Measurements from ENCODE around the gene TRAIP. TPM values are rescaled to one million over a fixed set of nuclear protein-coding genes. Genes with fewer than 3 reads are reported as not detected.
"Not testable (repeated sequence)": the region's sequence is repeated elsewhere in the genome, so short reads cannot be mapped to it uniquely, and the experiment has no call there.

Gene TRAIP
- polyA plus RNA-seq = 7.5 and 7.6 TPM in 2 replicates
- polyA minus RNA-seq = 2.7 and 3.7 TPM in 2 replicates

GRCh38 chr3:49856181-49857005, at the start of gene TRAIP:
Gene TRAIP (minus strand): TSS chr3:49856564. CDS start chr3:49856453, 111 bp downstream.
- TF ChIP-seq MXI1 (conservative IDR thresholded peaks at IDR 0.05; ENCODE audit: poor library complexity, severe bottlenecking) (peak; percentile 96), TAF1 (IDR thresholded peaks at IDR 0.05; ENCODE audit: low read depth) (peak; percentile 76), SMC3 (conservative IDR thresholded peaks at IDR 0.05; ENCODE audit: poor library complexity) (peak; percentile 63), EZH2 (IDR thresholded peaks at IDR 0.05; ENCODE audit: borderline replicate concordance, insufficient read depth, low read length, poor library complexity, severe bottlenecking) (no peak), RAD21 (conservative IDR thresholded peaks at IDR 0.05) (peak; percentile 60), POLR2AphosphoS5 (IDR thresholded peaks at IDR 0.05) (peak; percentile 91), REST (IDR thresholded peaks at IDR 0.05; ENCODE audit: borderline replicate concordance) (peak; percentile 51), EP300 (conservative IDR thresholded peaks at IDR 0.05; ENCODE audit: poor library complexity, severe bottlenecking) (peak; percentile 34), CTCF (IDR thresholded peaks at IDR 0.05; ENCODE audit: poor library complexity, severe bottlenecking) (peak; percentile 36)
- Histone ChIP-seq H3K9ac (ENCODE audit: low read length) (peak within 1 kb of the TSS; percentile 73), H3K27ac (ENCODE audit: low read length) (peak within 1 kb of the TSS; percentile 84)

GRCh38 chr3:49904448-49904847, 48.1 kb upstream of the TRAIP start:
- not testable (repeated sequence) for H3K79me2 ChIP-seq (replicated peaks; ENCODE audit: insufficient read depth, low read length); H3F3A ChIP-seq (ENCODE audit: insufficient read depth, low read length, poor library complexity, severe bottlenecking); H3K27me3 ChIP-seq (ENCODE audit: insufficient read depth, low read depth, low read length); H3K36me3 ChIP-seq (ENCODE audit: insufficient read depth, low read length); H3K9me2 ChIP-seq (ENCODE audit: insufficient read depth, low read length); H3K9ac ChIP-seq (ENCODE audit: low read length); H3K4me3 ChIP-seq (ENCODE audit: low read length); H3K27ac ChIP-seq (ENCODE audit: low read length); H3K9me3 ChIP-seq (ENCODE audit: low read length); H2AFZ ChIP-seq (ENCODE audit: low read depth, low read length); H4K20me1 ChIP-seq (ENCODE audit: insufficient read depth); H3K4me2 ChIP-seq (ENCODE audit: low read length)

More at GRCh38 chr3:49856181-49857005, at the start of gene TRAIP:
- Histone ChIP-seq H2AFZ (ENCODE audit: low read depth, low read length) (peak within 1 kb of the TSS; percentile 40), H3K9me3 (ENCODE audit: low read length) (no peaks in the 10 kb centered on the region), H3K27me3 (ENCODE audit: insufficient read depth, low read depth, low read length) (no peaks in the 10 kb centered on the region), H3F3A (ENCODE audit: insufficient read depth, low read length, poor library complexity, severe bottlenecking) (no peaks in the 10 kb centered on the region), H3K4me2 (ENCODE audit: low read length) (peak within 1 kb of the TSS; percentile 79), H3K36me3 (ENCODE audit: insufficient read depth, low read length) (no peaks in the 10 kb centered on the region), H4K20me1 (ENCODE audit: insufficient read depth) (no peaks in the 10 kb centered on the region), H3K79me2 (replicated peaks; ENCODE audit: insufficient read depth, low read length) (peaks cover 6% of the 10 kb centered on the region), H3K9me2 (ENCODE audit: insufficient read depth, low read length) (no peaks in the 10 kb centered on the region), H3K4me3 (ENCODE audit: low read length) (peak within 1 kb of the TSS; percentile 92)
